ENCODE measurements around the gene GRN.

The GRN gene

DNA sequence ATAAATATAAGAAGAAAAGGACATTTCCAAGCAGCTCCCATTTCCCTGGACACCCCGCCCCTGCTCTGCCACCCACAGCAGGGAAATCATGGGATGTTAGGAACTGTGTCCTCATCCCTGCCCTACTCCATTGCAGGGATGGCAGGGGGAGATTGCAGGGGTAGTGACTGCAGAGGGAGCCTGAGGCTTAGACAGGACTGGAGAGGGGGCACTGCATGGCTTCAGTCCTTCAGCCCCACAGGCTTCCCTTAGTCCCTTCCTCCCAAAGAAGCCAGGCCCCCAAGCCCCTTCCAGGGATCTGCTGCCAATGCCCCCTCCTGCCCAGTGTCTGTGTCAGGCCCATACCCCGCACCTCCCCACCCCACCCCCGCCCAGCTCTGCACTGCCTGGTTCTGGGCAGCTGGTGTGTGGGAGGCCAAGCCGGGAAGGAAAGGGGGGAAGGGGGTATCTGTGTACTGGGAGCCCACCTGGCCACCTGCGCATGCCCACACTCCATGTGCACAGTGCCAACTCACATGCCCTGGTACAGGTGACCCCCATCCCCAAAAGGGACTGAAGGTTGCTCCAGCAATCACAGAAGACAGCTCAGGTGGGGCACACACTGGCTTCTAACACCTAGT, 33.4 kb upstream of the GRN start:
- Histone ChIP-seq H3K27ac (ENCODE audit: insufficient read depth, low read depth, low read length, poor library complexity, severe bottlenecking) (no peak overlapping the region), H3K9me3 (ENCODE audit: control insufficient read depth, low read length) (no peaks in the 10 kb centered on the region), H3K4me1 (ENCODE audit: control insufficient read depth, insufficient read depth, low read length) (peaks cover 35% of the 10 kb centered on the region), H3K36me3 (ENCODE audit: control insufficient read depth, insufficient read depth, low read length) (no peaks in the 10 kb centered on the region), H3K27me3 (ENCODE audit: control insufficient read depth, insufficient read depth, low read length, poor library complexity, severe bottlenecking) (peaks cover 63% of the 10 kb centered on the region), H3K4me3 (ENCODE audit: insufficient read depth, low read depth, low read length) (no peak overlapping the region)
- 78 to 85% methylated on average over 3 of the region's 5 CpGs for WGBS, 2 experiments

DNA sequence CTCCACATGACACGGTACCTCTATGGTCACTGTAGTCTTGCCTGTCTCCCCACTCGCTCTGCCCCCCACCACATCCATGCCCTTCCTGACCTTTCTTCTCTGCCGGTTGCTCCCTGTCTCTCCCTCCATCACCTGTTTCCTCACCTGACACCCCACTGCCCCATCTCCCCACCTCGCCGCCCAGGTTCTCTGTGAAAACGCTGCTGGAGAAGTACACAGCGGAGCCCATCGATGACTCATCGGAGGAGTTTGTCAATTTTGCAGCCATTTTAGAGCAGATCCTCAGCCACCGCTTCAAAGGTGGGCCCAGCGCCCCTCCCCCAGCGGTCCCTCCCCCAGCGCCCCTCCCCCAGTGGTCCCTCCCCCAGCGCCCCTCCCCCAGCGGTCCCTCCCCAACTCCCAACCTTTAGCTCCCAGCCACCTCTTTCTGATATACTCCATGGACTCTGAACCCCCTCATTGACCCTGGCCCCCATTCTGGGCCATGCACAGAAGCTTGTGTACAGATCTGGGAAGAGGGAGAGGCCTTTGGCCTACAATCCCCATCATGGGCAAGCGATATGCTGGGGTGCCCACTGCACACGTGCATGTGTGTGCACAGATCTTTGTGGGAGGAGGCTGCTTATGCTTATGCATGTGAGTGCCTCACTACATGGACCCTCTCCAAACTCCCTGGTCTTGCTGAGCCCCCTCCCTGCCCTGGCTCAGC, 32.6 kb upstream of the GRN start:
- Histone ChIP-seq H3K27me3 (ENCODE audit: control insufficient read depth, insufficient read depth, low read length, poor library complexity, severe bottlenecking) (peaks cover 66% of the 10 kb centered on the region), H3K4me3 (ENCODE audit: insufficient read depth, low read depth, low read length) (no peak overlapping the region), H3K27ac (ENCODE audit: insufficient read depth, low read depth, low read length, poor library complexity, severe bottlenecking) (no peak overlapping the region), H3K4me1 (ENCODE audit: control insufficient read depth, insufficient read depth, low read length) (peaks cover 28% of the 10 kb centered on the region), H3K9me3 (ENCODE audit: control insufficient read depth, low read length) (no peaks in the 10 kb centered on the region), H3K36me3 (ENCODE audit: control insufficient read depth, insufficient read depth, low read length) (no peaks in the 10 kb centered on the region)
- 81 to 82% methylated on average over 13 of the region's 17 CpGs for WGBS, 2 experiments

DNA sequence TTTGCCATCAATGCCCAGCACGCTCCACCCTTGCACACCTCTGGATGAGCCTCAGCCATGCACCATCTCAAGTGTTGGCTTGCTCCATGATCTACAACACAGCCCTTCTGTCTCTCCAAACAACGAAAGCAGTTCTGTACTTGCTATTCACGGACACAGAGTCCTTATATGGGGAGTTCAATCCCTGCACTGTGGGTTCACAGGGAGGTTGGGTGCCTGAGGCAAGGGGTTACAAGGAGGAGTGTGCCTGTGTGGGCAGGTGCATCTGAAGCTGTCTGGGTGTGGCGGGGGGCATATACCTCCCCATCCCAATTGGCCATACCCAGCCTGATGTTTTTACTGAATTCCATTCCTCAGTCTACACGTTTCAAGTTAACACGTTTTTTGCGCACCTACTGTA, 31.1 kb upstream of the GRN start:
- Histone ChIP-seq H3K9me3 (ENCODE audit: control insufficient read depth, low read length) (no peaks in the 10 kb centered on the region), H3K27ac (ENCODE audit: insufficient read depth, low read depth, low read length, poor library complexity, severe bottlenecking) (no peak overlapping the region), H3K4me1 (ENCODE audit: control insufficient read depth, insufficient read depth, low read length) (peaks cover 23% of the 10 kb centered on the region), H3K27me3 (ENCODE audit: control insufficient read depth, insufficient read depth, low read length, poor library complexity, severe bottlenecking) (peaks cover 66% of the 10 kb centered on the region), H3K4me3 (ENCODE audit: insufficient read depth, low read depth, low read length) (no peak overlapping the region), H3K36me3 (ENCODE audit: control insufficient read depth, insufficient read depth, low read length) (no peaks in the 10 kb centered on the region)
- WGBS, 2 experiments = 91 to 92% methylated on average over 7 of the region's 7 CpGs

DNA sequence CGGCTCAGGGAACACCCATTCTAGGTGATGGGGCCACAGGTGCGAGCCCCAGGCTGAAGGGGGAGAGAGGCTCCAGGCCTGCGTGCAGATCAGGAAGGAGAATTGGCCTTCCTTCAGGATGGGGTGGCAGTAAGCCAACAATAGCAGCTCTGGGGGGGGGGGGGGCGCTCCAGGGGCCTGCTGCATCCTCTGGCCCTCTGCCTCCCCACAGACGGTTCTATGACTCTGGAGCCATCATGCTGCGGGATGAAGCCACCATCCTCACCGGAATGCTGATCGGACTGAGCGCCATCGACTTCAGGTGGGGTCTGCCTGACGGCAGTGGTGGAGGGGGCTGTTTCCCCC, 30.6 kb upstream of the GRN start:
- H3K4me1 ChIP-seq (ENCODE audit: control insufficient read depth, insufficient read depth, low read length) = peaks cover 18% of the 10 kb centered on the region
- WGBS, 2 experiments = 62 to 71% methylated on average over 10 to 11 of the region's 11 CpGs
- H3K9me3 ChIP-seq (ENCODE audit: control insufficient read depth, low read length) = no peaks in the 10 kb centered on the region
- H3K27ac ChIP-seq (ENCODE audit: insufficient read depth, low read depth, low read length, poor library complexity, severe bottlenecking) = no peak overlapping the region
- H3K36me3 ChIP-seq (ENCODE audit: control insufficient read depth, insufficient read depth, low read length) = peaks cover 3% of the 10 kb centered on the region
- H3K4me3 ChIP-seq (ENCODE audit: insufficient read depth, low read depth, low read length) = peak overlapping the region; percentile 34
- peaks cover 62% of the 10 kb centered on the region for H3K27me3 ChIP-seq (ENCODE audit: control insufficient read depth, insufficient read depth, low read length, poor library complexity, severe bottlenecking)

DNA sequence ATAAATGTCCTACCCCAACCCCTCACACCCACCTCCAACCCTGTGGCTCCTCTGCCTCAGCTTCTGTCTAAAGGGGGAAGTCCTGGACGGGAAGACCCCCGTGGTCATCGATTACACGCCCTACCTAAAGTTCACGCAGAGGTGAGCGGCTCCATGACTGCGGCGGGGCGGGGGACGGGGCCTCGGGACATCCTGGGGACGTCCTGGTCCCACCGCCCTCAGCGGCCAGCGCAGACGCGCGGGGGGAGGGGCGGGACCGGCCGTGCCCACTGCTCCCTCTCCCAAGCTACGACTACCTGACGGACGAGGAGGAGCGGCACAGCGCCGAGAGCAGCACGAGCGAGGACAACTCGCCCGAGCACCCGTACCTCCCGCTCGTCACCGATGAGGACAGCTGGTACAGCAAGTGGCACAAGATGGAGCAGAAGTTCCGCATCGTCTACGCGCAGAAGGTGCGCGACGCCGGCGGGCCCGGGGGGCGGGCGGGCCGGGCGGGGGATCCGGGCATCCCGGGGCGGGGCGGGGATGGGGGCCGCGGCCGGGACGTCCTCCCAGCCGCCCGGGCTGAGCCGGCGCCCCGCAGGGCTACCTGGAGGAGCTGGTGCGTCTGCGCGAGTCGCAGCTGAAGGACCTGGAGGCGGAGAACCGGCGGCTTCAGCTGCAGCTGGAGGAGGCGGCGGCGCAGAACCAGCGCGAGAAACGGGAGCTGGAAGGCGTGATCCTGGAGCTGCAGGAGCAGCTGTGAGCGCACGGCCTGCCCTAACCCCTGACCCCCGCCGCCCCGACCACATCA, 30.0 kb upstream of the GRN start:
- peaks cover 58% of the 10 kb centered on the region for H3K27me3 ChIP-seq (ENCODE audit: control insufficient read depth, insufficient read depth, low read length, poor library complexity, severe bottlenecking)
- peaks cover 17% of the 10 kb centered on the region for H3K4me1 ChIP-seq (ENCODE audit: control insufficient read depth, insufficient read depth, low read length)
- peaks cover 8% of the 10 kb centered on the region for H3K36me3 ChIP-seq (ENCODE audit: control insufficient read depth, insufficient read depth, low read length)
- peak overlapping the region; percentile 34 for H3K4me3 ChIP-seq (ENCODE audit: insufficient read depth, low read depth, low read length)
- no peak overlapping the region for H3K27ac ChIP-seq (ENCODE audit: insufficient read depth, low read depth, low read length, poor library complexity, severe bottlenecking)
- H3K9me3 ChIP-seq (ENCODE audit: control insufficient read depth, low read length) = no peaks in the 10 kb centered on the region
- WGBS, 2 experiments = 1% methylated on average over 81 of the region's 81 CpGs

DNA sequence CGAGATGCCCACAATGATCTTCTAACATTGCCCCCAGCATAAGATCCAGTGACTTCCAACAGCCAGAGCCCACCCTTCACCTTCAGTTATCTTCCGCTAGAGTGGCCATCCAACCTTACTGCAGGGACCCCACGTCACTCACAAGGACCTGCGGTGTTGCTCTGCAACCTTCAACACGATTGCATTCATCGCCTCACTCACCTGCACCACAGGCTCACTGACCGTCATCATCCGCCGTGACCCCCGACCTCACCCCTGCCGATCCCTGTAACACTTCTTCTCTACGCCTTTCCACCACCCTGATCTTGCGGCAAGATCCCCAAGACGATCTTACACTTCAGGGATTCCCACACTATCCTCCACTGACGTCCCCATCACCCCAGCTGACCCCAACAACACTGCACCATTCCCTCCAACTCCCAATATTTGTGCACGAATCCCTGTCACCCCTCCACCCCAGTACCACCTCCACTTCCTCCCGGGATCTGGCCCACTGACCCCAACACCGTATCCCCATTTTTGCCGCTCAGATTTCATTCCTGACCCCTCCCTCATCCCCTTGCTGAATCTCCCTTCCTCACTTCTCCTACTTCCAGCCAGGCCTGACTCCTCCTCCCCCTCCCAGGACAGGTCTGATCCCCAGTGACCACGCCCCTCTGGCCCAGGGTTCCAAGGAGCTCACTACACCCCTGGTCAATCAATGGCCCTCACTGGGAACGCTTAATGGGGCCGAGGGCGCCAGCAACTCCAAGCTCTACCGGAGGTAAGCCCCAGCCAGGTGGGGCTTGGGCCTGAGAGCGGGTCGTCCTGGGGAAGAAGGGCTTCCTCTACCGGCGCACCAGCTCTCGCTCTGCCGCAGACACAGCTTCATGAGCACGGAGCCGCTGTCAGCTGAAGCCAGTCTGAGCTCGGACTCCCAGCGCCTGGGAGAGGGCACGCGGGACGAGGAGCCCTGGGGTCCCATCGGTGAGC, 29.1 kb upstream of the GRN start:
- peak overlapping the region; percentile 34 for H3K4me3 ChIP-seq (ENCODE audit: insufficient read depth, low read depth, low read length)
- H3K27ac ChIP-seq (ENCODE audit: insufficient read depth, low read depth, low read length, poor library complexity, severe bottlenecking) = no peak overlapping the region
- H3K4me1 ChIP-seq (ENCODE audit: control insufficient read depth, insufficient read depth, low read length) = peaks cover 17% of the 10 kb centered on the region
- H3K9me3 ChIP-seq (ENCODE audit: control insufficient read depth, low read length) = no peaks in the 10 kb centered on the region
- peaks cover 18% of the 10 kb centered on the region for H3K36me3 ChIP-seq (ENCODE audit: control insufficient read depth, insufficient read depth, low read length)
- H3K27me3 ChIP-seq (ENCODE audit: control insufficient read depth, insufficient read depth, low read length, poor library complexity, severe bottlenecking) = peaks cover 58% of the 10 kb centered on the region
- WGBS, 2 experiments = 7 to 8% methylated on average over 38 of the region's 38 CpGs

DNA sequence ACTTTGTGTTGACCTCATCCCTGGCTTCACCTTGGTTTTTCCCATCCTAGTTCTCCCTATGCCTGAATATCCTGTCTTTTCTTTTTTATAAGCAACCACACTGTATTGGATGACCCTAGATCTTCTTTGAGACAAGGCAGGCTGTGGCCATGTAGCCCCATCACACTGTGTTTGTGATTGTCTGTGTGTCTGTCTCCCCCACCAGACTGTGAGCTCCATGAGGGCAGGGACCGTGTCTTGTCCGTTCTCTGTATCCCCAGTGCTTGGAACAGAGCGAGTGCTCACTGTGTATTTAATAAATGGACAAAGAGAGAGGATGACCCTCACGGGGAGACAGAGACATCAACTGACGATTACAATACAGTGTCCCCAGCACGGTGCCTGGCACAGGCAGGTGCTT, 27.6 kb upstream of the GRN start:
- WGBS, 2 experiments = 94 to 96% methylated on average over 6 of the region's 6 CpGs

DNA sequence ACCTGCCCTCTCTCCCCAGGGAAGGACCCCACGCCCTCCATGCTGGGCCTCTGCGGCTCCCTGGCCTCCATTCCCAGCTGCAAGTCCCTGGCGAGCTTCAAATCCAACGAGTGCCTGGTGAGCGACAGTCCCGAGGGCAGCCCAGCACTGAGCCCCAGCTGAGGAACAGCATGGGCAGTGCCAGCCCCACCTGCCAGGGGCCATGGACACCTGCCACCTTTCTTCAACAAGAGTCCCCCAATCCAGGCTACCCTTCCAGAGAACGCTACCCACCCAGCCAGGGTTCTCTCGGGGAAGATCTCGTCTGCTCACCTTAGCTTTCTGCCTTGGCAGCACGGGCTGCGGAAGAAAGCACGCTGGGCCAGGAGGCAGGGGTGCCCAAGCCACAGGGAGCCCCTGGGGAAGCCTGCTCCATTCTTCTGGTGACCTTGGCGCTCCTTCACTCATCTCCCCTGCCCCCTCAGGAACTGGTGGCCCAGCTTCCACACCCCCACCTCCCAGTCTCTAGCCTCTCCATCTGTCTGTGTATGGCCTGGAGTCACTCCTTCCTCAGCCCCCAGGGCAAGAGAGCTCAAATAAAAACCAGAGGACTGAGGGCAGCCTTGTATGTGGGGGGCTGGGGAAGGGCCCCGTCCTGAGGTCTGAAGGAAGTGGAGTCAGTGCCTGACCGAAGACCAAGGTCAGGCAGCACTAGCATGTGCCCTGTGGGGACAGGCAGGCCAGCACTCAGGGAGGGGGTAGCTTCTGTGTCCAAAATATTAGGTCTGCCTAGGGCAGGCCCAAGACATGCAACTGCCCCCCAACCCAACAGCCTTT, 26.8 kb upstream of the GRN start:
- 90% methylated on average over 15 of the region's 15 CpGs for WGBS, 2 experiments
- Histone ChIP-seq H3K4me3 (ENCODE audit: insufficient read depth, low read depth, low read length) (no peak overlapping the region), H3K9me3 (ENCODE audit: control insufficient read depth, low read length) (no peaks in the 10 kb centered on the region), H3K36me3 (ENCODE audit: control insufficient read depth, insufficient read depth, low read length) (peaks cover 22% of the 10 kb centered on the region), H3K27me3 (ENCODE audit: control insufficient read depth, insufficient read depth, low read length, poor library complexity, severe bottlenecking) (peaks cover 45% of the 10 kb centered on the region), H3K4me1 (ENCODE audit: control insufficient read depth, insufficient read depth, low read length) (peaks cover 17% of the 10 kb centered on the region), H3K27ac (ENCODE audit: insufficient read depth, low read depth, low read length, poor library complexity, severe bottlenecking) (no peak overlapping the region)

More for the DNA sequence above, 27.6 kb upstream of the GRN start:
- H3K9me3 ChIP-seq (ENCODE audit: control insufficient read depth, low read length) = no peaks in the 10 kb centered on the region
- peaks cover 51% of the 10 kb centered on the region for H3K27me3 ChIP-seq (ENCODE audit: control insufficient read depth, insufficient read depth, low read length, poor library complexity, severe bottlenecking)
- H3K36me3 ChIP-seq (ENCODE audit: control insufficient read depth, insufficient read depth, low read length) = peaks cover 22% of the 10 kb centered on the region
- H3K27ac ChIP-seq (ENCODE audit: insufficient read depth, low read depth, low read length, poor library complexity, severe bottlenecking) = no peak overlapping the region
- H3K4me1 ChIP-seq (ENCODE audit: control insufficient read depth, insufficient read depth, low read length) = peaks cover 17% of the 10 kb centered on the region
- no peak overlapping the region for H3K4me3 ChIP-seq (ENCODE audit: insufficient read depth, low read depth, low read length)

DNA sequence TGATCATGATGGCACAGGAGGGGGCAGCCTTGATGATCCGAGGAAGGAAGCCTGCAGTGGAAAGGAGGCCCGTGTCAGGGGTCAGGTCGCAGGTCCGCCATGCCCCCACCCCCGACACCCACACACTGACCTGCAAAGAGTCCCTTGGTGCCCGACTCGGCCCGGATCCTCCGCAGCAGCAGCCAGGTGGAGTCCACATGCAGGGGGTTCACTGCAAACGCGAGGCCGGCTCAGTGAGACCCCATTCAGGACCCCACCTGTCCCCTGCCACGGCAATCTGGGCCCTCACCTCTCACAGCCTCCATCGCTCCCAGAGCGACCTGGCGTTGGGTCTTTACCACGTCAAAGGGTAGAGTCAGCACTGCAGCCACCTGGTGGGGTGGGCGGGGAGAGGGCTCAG, 25.0 kb upstream of the GRN start:
- H3K36me3 ChIP-seq (ENCODE audit: control insufficient read depth, insufficient read depth, low read length) = peaks cover 22% of the 10 kb centered on the region
- peaks cover 15% of the 10 kb centered on the region for H3K4me1 ChIP-seq (ENCODE audit: control insufficient read depth, insufficient read depth, low read length)
- 87 to 90% methylated on average over 18 of the region's 18 CpGs for WGBS, 2 experiments
- peaks cover 30% of the 10 kb centered on the region for H3K27me3 ChIP-seq (ENCODE audit: control insufficient read depth, insufficient read depth, low read length, poor library complexity, severe bottlenecking)
- H3K9me3 ChIP-seq (ENCODE audit: control insufficient read depth, low read length) = no peaks in the 10 kb centered on the region
- no peak overlapping the region for H3K4me3 ChIP-seq (ENCODE audit: insufficient read depth, low read depth, low read length)
- no peak overlapping the region for H3K27ac ChIP-seq (ENCODE audit: insufficient read depth, low read depth, low read length, poor library complexity, severe bottlenecking)
